HCT116 (cell line): ENCODE measurements around the gene LPAR1.

Source experiments
- POLR2AphosphoS5 ChIP-seq: IDR thresholded peaks from 2 replicates; pipeline ENCODE4 v1.6.1; 2011; ENCODE audit warnings: mild to moderate bottlenecking, low read depth, low read length, moderate library complexity
- TF ChIP-seq, protein P1 (sequence below), 3 experiments: fragments of 200-600 bp in 1 of 3; sonication (generic) in 1 of 3; IDR thresholded peaks in 2 of 3; conservative IDR thresholded peaks in 1 of 3; 2 replicates each; pipeline ENCODE4 v1.5.1; 2012 to 2017; ENCODE audit warnings: low read depth in 2 of 3, low read length in 2 of 3, antibody characterized with exemption in 1 of 3, borderline replicate concordance in 1 of 3, control low read depth in 1 of 3, mild to moderate bottlenecking in 1 of 3, mixed read lengths in 1 of 3, mixed run types in 1 of 3, moderate library complexity in 1 of 3; ENCODE audit not compliant: insufficient read depth in 1 of 3

- TF ChIP-seq, protein P1, sequence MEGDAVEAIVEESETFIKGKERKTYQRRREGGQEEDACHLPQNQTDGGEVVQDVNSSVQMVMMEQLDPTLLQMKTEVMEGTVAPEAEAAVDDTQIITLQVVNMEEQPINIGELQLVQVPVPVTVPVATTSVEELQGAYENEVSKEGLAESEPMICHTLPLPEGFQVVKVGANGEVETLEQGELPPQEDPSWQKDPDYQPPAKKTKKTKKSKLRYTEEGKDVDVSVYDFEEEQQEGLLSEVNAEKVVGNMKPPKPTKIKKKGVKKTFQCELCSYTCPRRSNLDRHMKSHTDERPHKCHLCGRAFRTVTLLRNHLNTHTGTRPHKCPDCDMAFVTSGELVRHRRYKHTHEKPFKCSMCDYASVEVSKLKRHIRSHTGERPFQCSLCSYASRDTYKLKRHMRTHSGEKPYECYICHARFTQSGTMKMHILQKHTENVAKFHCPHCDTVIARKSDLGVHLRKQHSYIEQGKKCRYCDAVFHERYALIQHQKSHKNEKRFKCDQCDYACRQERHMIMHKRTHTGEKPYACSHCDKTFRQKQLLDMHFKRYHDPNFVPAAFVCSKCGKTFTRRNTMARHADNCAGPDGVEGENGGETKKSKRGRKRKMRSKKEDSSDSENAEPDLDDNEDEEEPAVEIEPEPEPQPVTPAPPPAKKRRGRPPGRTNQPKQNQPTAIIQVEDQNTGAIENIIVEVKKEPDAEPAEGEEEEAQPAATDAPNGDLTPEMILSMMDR (IDR thresholded peaks at IDR 0.05 in 2 of 3, conservative IDR thresholded peaks at IDR 0.05 in 1 of 3; ENCODE audit: borderline replicate concordance in 1 of 3, insufficient read depth in 1 of 3, low read depth in 2 of 3, low read length in 2 of 3) = no peak
- TF ChIP-seq POLR2AphosphoS5 = no peak
These were observed 38.2 kb upstream of the LPAR1 start for GRCh38 chr9:111076519-111076918.
